Stomach (tissue), 4 donors: ENCODE data around the gene PARD3.

Source experiments
- EP300 ChIP-seq: sonication (generic); formaldehyde crosslinking; IDR thresholded peaks from one replicate; pipeline ENCODE4 v1.6.1; 2017; ENCODE audit warnings: antibody characterized with exemption
- POLR2A ChIP-seq, 4 donors: fragments of 450-650 bp; IDR thresholded peaks; one replicate each; pipeline ENCODE4 v1.6.1; 2016; ENCODE audit warnings: antibody characterized with exemption in 4 of 4, control low read depth in 2 of 4, mild to moderate bottlenecking in 1 of 4, moderate library complexity in 1 of 4
- POLR2AphosphoS5 ChIP-seq, 3 donors: sonication (generic); formaldehyde crosslinking; IDR thresholded peaks; one replicate each; pipeline ENCODE4 v1.6.1; 2016; ENCODE audit warnings: antibody characterized with exemption in 3 of 3
- TF ChIP-seq, protein P1 (sequence below), 7 experiments: fragments of 450-650 bp in 4 of 7; fragments of 200-600 bp in 3 of 7; sonication (generic) in 3 of 7; IDR thresholded peaks; one replicate each; pipeline ENCODE4 v1.5.1; 2016 to 2019; ENCODE audit warnings: antibody characterized with exemption in 7 of 7, control low read depth in 2 of 7, mild to moderate bottlenecking in 1 of 7

GRCh38 chr10:34845070-34845469, 30.0 kb upstream of the PARD3 start:
- TF ChIP-seq, protein P1, sequence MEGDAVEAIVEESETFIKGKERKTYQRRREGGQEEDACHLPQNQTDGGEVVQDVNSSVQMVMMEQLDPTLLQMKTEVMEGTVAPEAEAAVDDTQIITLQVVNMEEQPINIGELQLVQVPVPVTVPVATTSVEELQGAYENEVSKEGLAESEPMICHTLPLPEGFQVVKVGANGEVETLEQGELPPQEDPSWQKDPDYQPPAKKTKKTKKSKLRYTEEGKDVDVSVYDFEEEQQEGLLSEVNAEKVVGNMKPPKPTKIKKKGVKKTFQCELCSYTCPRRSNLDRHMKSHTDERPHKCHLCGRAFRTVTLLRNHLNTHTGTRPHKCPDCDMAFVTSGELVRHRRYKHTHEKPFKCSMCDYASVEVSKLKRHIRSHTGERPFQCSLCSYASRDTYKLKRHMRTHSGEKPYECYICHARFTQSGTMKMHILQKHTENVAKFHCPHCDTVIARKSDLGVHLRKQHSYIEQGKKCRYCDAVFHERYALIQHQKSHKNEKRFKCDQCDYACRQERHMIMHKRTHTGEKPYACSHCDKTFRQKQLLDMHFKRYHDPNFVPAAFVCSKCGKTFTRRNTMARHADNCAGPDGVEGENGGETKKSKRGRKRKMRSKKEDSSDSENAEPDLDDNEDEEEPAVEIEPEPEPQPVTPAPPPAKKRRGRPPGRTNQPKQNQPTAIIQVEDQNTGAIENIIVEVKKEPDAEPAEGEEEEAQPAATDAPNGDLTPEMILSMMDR (IDR thresholded peaks at IDR 0.05) = no peak
- TF ChIP-seq EP300 = no peak
- TF ChIP-seq POLR2A (IDR thresholded peaks at IDR 0.05) = no peak
- TF ChIP-seq POLR2AphosphoS5 (IDR thresholded peaks at IDR 0.05) = no peak
